GM18868 (cell line): ENCODE measurements around the gene MYL7.
"Not testable (repeated sequence)": the region's sequence is repeated elsewhere in the genome, so short reads cannot be mapped to it uniquely, and the experiment has no call there.

ENCODE experiments used
- ATAC-seq: cut with Tn5 transposase; IDR thresholded peaks from one replicate; pipeline ENCODE4 v1.9.1; 2021; ENCODE audit warnings: mild to moderate bottlenecking, moderate library complexity; ENCODE audit not compliant: unreplicated experiment

The MYL7 gene

GRCh38 chr7:44133295-44133694 is 7.8 kb downstream of the MYL7 start:
- ATAC-seq = no peak

GRCh38 chr7:44132039-44132438 is 9.1 kb downstream of the MYL7 start:
- ATAC-seq = no peak

- ATAC-seq = no peak
These were observed 9.7 kb downstream of the MYL7 start for GRCh38 chr7:44131173-44132029.

DNA sequence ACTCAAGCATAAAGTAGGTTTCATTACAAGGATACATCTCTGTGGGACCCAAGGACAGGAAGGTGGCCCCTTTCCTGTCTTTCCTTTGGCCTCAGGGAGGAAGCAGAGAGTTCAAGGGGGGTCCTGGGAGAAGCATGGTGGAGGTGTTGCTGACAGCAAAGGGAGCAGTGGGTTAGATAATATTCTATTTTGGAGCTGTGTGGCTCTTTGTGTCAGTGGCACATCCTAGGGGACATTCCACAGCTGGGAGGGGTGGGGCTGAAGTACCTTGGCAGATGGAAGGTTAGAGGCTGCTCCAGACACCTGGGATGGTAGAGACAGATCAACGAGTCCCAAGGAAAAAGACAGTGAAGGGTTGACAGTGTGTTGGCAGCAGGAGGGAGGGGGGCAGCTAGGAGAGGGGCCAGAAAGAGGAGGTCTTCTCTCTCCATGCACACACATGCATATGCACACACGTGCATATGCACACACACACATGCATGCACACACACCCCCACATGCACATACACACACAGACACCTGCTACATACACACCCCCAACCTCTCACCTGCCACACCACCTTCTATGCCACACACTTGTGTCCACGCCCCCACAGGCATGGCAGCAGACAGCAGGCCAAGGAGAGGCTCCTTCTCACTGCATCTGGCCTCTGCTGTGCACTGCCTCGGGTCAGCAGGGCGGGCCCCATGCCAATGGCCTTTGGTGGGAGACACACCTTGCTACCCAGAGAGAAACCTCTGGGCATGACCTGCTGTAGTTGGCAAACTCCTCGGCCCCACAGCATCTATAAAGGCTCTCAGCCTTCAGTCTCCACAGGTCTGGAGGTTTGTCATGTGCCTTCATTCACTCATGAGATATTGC is 12.2 kb downstream of the MYL7 start:
- ATAC-seq = no peak

GRCh38 chr7:44127161-44127560 is 14.0 kb downstream of the MYL7 start:
- ATAC-seq = no peak

- ATAC-seq = not testable (repeated sequence)
These were observed 14.6 kb downstream of the MYL7 start for GRCh38 chr7:44126574-44126973.

GRCh38 chr7:44124822-44125202 is 16.3 kb downstream of the MYL7 start:
- no peak for ATAC-seq

DNA sequence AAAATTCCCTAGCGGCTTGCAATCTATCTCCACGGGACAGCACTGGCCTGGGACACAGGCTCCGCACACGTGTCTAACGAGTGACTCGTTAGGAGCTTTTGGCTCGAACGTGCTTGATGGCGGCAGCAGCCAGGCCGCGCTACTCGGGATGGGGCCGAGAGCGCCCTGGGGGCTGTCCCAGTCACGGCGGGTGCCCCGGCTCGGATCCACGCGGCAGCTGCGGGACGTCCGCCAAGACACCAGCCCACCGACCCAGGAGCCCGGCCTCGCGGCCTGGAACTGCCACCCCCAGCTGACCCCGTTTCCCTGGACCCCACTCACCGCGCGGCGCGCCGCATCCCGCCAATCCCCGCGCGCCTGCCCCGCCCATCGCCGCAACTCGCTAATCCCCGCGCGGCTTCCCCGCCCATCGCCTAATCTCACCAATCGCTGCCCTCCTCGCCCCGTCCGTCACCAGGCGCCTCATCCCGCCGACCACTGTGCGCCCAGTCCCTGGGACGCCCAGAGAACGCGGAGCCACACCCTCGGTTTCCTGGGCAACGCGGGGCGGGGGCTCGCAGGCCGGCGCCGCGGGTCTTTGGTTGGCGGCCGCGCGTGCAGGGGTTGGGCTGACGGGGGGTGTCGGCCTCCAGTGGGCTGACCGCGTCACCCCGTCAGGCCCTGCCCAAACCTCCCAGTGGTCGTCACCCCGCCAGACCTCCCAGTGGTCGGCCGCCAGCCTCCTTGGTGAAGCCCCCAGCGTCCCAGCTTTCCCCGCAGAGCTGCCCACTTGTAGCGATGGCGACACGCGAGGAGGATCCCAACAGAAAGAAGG is 17.7 kb downstream of the MYL7 start, which contains the start of gene POLD2:
TSS of gene POLD2 (minus strand) at position 359 of the 814 bp plus-strand sequence. CDS start 1,495 bp downstream, outside the sequence.
- ATAC-seq = peak; percentile 99

- ATAC-seq = no peak
These were observed 18.6 kb downstream of the MYL7 start for GRCh38 chr7:44122529-44122928.

- no peak for ATAC-seq
These were observed 19.2 kb downstream of the MYL7 start for GRCh38 chr7:44121761-44122420.

GRCh38 chr7:44120395-44120794 is 20.7 kb downstream of the MYL7 start:
- no peak for ATAC-seq

DNA sequence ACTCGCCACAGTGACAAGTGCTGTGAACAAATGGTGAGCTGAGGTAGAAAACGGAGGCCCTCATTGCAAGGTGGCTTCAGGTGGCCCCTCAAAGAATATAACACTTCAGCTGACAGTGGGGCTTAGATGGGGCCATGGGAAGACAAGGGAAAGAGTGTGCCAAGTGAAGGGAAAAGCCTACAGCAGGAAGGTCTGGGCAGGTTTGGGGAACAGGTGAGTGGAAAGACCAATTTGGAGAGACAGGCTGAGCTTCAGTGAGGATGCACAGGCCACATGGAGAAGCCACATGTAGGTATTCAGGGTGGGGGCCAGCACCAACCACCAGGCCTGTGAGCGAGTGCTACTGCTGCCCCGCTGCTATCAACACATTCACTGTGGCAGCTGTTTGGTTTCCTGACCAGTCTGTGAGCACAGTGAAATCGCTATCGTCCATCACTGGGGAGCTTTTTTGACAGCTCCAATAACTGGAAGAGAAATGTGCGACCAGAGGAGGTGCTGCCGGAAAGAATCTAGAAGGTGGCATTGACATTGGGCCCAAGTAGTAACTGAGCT is 21.2 kb downstream of the MYL7 start:
- ATAC-seq = no peak

DNA sequence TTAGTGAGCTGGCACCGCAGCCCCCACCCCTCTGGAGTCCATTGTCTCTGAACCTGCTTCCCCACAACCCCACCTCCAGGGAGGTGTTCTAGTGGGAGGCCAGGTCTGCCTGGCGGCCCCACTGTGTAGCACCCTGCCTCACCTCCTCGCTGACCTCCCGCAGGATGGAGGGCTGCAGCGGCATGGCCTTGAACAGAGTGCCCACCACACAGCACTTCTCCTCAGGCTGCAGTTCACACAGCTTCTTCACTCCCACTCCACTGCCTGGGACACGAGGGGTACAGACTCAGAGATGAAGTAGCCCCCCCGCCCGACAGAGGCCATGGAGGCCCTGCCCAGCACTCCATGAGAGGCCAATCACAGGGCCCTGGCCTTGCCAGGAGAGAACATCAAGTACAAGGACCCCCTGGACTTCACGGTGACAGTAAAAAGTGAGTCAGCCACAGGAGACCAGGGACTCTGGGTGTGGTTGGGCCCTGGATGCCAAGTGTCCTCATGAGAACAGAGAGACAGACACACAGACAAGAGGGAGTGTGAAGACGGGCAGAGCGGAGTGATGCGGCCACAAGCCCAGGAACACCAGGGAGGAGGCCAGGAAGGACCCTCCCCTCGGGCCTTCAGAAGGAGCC is 23.2 kb downstream of the MYL7 start:
- no peak for ATAC-seq

- ATAC-seq = no peak
These were observed 24.1 kb downstream of the MYL7 start for GRCh38 chr7:44116789-44117666.

DNA sequence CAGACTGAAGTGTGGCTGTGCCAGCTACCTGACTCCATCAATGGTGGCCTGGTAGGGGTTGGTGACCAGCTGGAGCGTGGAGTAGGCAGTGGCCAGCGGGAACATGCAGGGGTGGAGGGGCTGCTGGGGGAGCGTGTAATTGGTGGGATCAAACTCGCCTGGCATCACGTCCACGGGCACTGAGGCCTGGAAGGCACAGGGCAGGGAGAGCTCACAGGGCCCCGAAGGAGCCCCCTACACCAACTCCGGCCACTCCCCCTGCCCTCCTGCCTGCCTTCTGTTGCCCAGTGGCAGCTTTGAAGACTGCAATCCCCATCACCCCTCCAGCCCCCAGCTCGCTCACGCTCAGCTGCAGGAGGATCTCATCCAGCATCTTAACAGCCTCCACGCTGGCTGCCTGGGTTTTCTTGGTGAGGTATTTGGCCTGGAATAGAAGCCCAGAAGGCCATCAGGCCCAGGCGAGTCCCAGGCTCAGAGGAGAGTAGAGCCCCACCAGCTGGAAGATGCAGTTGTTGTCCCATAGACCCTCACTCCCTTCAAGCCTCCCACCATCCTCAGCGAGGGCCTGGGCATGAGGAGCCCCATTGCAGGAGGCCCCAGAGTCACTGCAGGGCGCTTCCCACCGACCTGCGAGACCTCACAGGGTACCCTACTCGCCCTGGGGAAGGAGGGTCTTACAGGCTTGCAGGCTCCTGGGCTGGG is 24.9 kb downstream of the MYL7 start:
- no peak for ATAC-seq

DNA sequence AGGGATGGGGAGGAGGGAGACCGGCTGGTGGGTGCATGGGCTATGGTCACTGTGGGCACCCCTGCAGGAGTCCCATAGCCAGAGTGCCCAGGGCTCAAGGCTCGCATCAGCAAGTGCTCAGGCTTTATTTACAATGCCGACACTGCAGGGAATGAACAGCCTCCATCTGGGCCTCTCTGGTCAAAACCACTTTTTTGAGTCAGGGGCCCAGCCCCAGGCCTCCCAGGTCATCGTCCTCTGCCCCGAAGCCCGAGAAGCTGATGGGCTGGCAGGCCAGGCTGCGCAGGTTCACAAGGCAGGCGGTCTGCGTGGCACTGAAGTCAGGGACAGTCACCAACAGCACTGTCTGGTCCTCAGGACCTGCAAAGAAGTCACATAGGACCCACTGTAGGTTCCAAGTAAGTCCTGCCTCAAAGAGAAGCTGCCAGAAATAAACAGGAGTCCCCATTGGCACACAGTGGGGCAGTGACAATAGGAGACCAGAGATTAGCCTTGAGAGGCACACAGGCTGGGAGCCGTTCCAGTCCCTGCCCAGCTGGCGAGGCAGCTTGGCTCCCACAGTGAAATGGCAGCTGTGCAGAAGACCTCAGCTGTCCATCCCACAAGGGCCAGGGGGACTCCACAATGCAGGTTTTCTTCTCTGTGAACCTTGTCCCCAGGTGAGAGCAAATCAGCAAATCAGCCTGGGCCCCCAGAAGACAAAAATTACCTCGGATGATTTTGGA is 26.4 kb downstream of the MYL7 start:
- no peak for ATAC-seq

DNA sequence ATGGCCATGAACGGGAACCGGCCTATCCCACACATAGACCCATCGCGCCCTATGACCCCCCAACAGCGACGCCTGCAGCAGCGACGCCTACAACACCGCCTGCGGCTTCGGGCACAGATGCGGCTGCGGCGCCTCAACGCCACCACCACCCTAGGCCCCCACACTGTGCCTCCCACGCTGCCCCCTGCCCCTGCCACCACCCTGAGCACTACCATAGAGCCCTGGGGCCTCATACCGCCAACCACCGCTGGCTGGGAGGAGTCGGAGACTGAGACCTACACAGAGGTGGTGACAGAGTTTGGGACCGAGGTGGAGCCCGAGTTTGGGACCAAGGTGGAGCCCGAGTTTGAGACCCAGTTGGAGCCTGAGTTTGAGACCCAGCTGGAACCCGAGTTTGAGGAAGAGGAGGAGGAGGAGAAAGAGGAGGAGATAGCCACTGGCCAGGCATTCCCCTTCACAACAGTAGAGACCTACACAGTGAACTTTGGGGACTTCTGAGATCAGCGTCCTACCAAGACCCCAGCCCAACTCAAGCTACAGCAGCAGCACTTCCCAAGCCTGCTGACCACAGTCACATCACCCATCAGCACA is 27.3 kb downstream of the MYL7 start:
- ATAC-seq = no peak
